Endothelial cell (in vitro differentiated cells): ENCODE results near the gene NETO1. TPM values are rescaled to one million over a fixed set of nuclear protein-coding genes. Genes with fewer than 3 reads are reported as not detected.

Experiments
- DNase-seq: peaks from one replicate; pipeline ENCODE4 v3.0.0; 2021; ENCODE audit warnings: low spot score
- H3K27ac Mint-ChIP-seq: one replicate; pipeline ENCODE4 v1.8.0; 2021; ENCODE audit warnings: mixed read lengths, inconsistent platforms; ENCODE audit not compliant: unreplicated experiment
- H3K27me3 Mint-ChIP-seq: one replicate; pipeline ENCODE4 v1.8.0; 2021; ENCODE audit warnings: mild to moderate bottlenecking, moderate library complexity, mixed read lengths, inconsistent platforms; ENCODE audit not compliant: unreplicated experiment
- H3K36me3 Mint-ChIP-seq: one replicate; pipeline ENCODE4 v1.8.0; 2021; ENCODE audit warnings: mild to moderate bottlenecking, low read depth, mixed read lengths, inconsistent platforms; ENCODE audit not compliant: unreplicated experiment
- H3K4me1 Mint-ChIP-seq: one replicate; pipeline ENCODE4 v1.8.0; 2021; ENCODE audit warnings: mild to moderate bottlenecking, mixed read lengths, inconsistent platforms; ENCODE audit not compliant: unreplicated experiment
- H3K4me3 Mint-ChIP-seq: one replicate; pipeline ENCODE4 v1.8.0; 2021; ENCODE audit warnings: mild to moderate bottlenecking, mixed read lengths, inconsistent platforms; ENCODE audit not compliant: unreplicated experiment
- H3K9me3 Mint-ChIP-seq: one replicate; pipeline ENCODE4 v1.8.0; 2021; ENCODE audit warnings: mixed read lengths, inconsistent platforms; ENCODE audit not compliant: unreplicated experiment
- CTCF ChIP-seq: fragments of 200-600 bp; sonication (generic); IDR thresholded peaks from one replicate; pipeline ENCODE4 v1.5.0; 2021; ENCODE audit warnings: antibody characterized with exemption; ENCODE audit not compliant: unreplicated experiment
- total RNA-seq: library from RNA; stranded (reverse); fragmentation: NEBNext Ultra II Directional; extraction: Animal tissue kit (Norgen Biotek cat#: 25700); gene quantifications from one replicate; pipeline ENCODE4 v1.2.1, GENCODE V29; 2021; ENCODE audit not compliant: unreplicated experiment

The NETO1 gene
- total RNA-seq, 1 donor from 2014 or later = 12.8 TPM

- H3K9me3 Mint-ChIP-seq = no peaks in the 10 kb centered on the region
- H3K27me3 Mint-ChIP-seq = no peaks in the 10 kb centered on the region
- H3K36me3 Mint-ChIP-seq = no peaks in the 10 kb centered on the region
- no peak for DNase-seq
- no peaks in the 10 kb centered on the region for H3K4me1 Mint-ChIP-seq
- H3K27ac Mint-ChIP-seq = no peak overlapping the region
- no peak overlapping the region for H3K4me3 Mint-ChIP-seq
- TF ChIP-seq CTCF = no peak
Measured at GRCh38 chr18:72899338-72899737, 31.6 kb upstream of the NETO1 start.

- H3K4me1 Mint-ChIP-seq = no peaks in the 10 kb centered on the region
- no peaks in the 10 kb centered on the region for H3K36me3 Mint-ChIP-seq
- no peaks in the 10 kb centered on the region for H3K27me3 Mint-ChIP-seq
- no peaks in the 10 kb centered on the region for H3K9me3 Mint-ChIP-seq
- H3K27ac Mint-ChIP-seq = no peak overlapping the region
- no peak for DNase-seq
- TF ChIP-seq CTCF = no peak
- no peak overlapping the region for H3K4me3 Mint-ChIP-seq
Measured at GRCh38 chr18:72898870-72899269, 31.1 kb upstream of the NETO1 start.

- H3K4me3 Mint-ChIP-seq = no peak overlapping the region
Measured at GRCh38 chr18:72895548-72895947, 27.8 kb upstream of the NETO1 start.

GRCh38 chr18:72878561-72878960 lies 10.8 kb upstream of the NETO1 start:
- H3K27ac Mint-ChIP-seq = no peak overlapping the region
- H3K27me3 Mint-ChIP-seq = no peaks in the 10 kb centered on the region
- no peaks in the 10 kb centered on the region for H3K36me3 Mint-ChIP-seq
- H3K4me3 Mint-ChIP-seq = no peak overlapping the region
- DNase-seq = no peak
- H3K4me1 Mint-ChIP-seq = no peaks in the 10 kb centered on the region
- TF ChIP-seq CTCF = no peak
- no peaks in the 10 kb centered on the region for H3K9me3 Mint-ChIP-seq

More at GRCh38 chr18:72895548-72895947, 27.8 kb upstream of the NETO1 start:
- Mint-ChIP-seq H3K4me1 (no peaks in the 10 kb centered on the region), H3K27ac (no peak overlapping the region), H3K27me3 (no peaks in the 10 kb centered on the region), H3K36me3 (no peaks in the 10 kb centered on the region), H3K9me3 (no peaks in the 10 kb centered on the region)
- no peak for DNase-seq
- TF ChIP-seq CTCF = no peak

- no peak overlapping the region for H3K4me3 Mint-ChIP-seq
- no peaks in the 10 kb centered on the region for H3K9me3 Mint-ChIP-seq
- DNase-seq = no peak
- H3K27ac Mint-ChIP-seq = no peak overlapping the region
- no peak for TF ChIP-seq CTCF
- H3K4me1 Mint-ChIP-seq = no peaks in the 10 kb centered on the region
- H3K27me3 Mint-ChIP-seq = no peaks in the 10 kb centered on the region
- no peaks in the 10 kb centered on the region for H3K36me3 Mint-ChIP-seq
Measured at GRCh38 chr18:72878143-72878542, 10.4 kb upstream of the NETO1 start.
